Body of pancreas (tissue), 4 donors: ENCODE results near the gene KIAA1614. TPM values are rescaled to one million over a fixed set of nuclear protein-coding genes. Genes with fewer than 3 reads are reported as not detected.

ENCODE experiments used
- ATAC-seq: fragments of 150-250 bp; one replicate; pipeline ENCODE4 v1.9.1; 2016
- DNase-seq, 4 donors: peaks; one replicate each; pipeline ENCODE4 v3.0.0-alpha.2; 2019
- H3K27ac ChIP-seq, 4 donors: fragments of 200-600 bp; sonication (generic); 1 replicate in 3 of 4; 2 replicates in 1 of 4; pipeline versions ENCODE4 v1.5.1 to v1.6.1; 2016 to 2019; ENCODE audit warnings: mild to moderate bottlenecking in 1 of 4, mixed read lengths in 1 of 4, moderate library complexity in 1 of 4
- H3K27me3 ChIP-seq, 2 donors: fragments of 200-600 bp; sonication (generic); one replicate each; pipeline ENCODE4 v1.6.0; 2016; ENCODE audit warnings: mild to moderate bottlenecking in 1 of 2
- H3K36me3 ChIP-seq, 2 donors: fragments of 200-600 bp; sonication (generic); replicated peaks in 1 of 2; 2 replicates each; pipeline ENCODE4 v1.5.1; 2016; ENCODE audit warnings: low read depth in 2 of 2; ENCODE audit not compliant: insufficient read depth in 1 of 2
- H3K4me1 ChIP-seq: fragments of 200-600 bp; sonication (generic); one replicate; pipeline ENCODE4 v1.6.0; 2016
- H3K4me3 ChIP-seq, 2 donors: fragments of 200-600 bp; sonication (generic); 1 replicate in 1 of 2; 2 replicates in 1 of 2; pipeline ENCODE4 v1.5.1; 2016 to 2019
- H3K9me3 ChIP-seq, 3 donors: fragments of 200-600 bp; sonication (generic); 1 replicate in 2 of 3; 2 replicates in 1 of 3; pipeline ENCODE4 v1.5.1; 2016
- POLR2A ChIP-seq, 3 donors: fragments of 450-650 bp; IDR thresholded peaks; one replicate each; pipeline ENCODE4 v1.6.1; 2016; ENCODE audit warnings: antibody characterized with exemption in 3 of 3, mild to moderate bottlenecking in 2 of 3
- WGBS, 2 donors: methylation state at CpG; one replicate each; pipeline ENCODE4 v1.1.5; 2017; 5-methylcytosine and 5-hydroxymethylcytosine counted together
- intact Hi-C: fragments of 100-400 bp; cut with DNase I; formaldehyde crosslinking; loops from one replicate; pipeline ENCODE4 v1.15.1; 2023
- total RNA-seq, 2 donors: library from RNA; depleted of rRNA; stranded (reverse); fragments of >200 nt; gene quantifications; one replicate each; pipeline ENCODE4 v1.1.0, GENCODE V29; 2016
- TF ChIP-seq, protein P1 (sequence below), 7 experiments: fragments of 450-650 bp in 4 of 7; fragments of 200-600 bp in 3 of 7; sonication (generic) in 3 of 7; IDR thresholded peaks; one replicate each; pipeline ENCODE4 v1.5.1; 2016 to 2019; ENCODE audit warnings: antibody characterized with exemption in 7 of 7

KIAA1614 gene
- total RNA-seq, 2 donors from 2014 or later = 0.52 to 4.3 TPM

GRCh38 chr1:180921891-180922630 is 9.4 kb downstream of the KIAA1614 start:
- no peaks in the 10 kb centered on the region for H3K36me3 ChIP-seq
- no peak for TF ChIP-seq POLR2A (IDR thresholded peaks at IDR 0.05)
- no peak overlapping the region for H3K4me3 ChIP-seq
- H3K4me1 ChIP-seq = peaks cover 17% of the 10 kb centered on the region
- no peaks in the 10 kb centered on the region for H3K27me3 ChIP-seq
- no peak overlapping the region for H3K27ac ChIP-seq
- ATAC-seq (no peak), DNase-seq (no peak)
- H3K9me3 ChIP-seq = no peaks in the 10 kb centered on the region
- WGBS, 2 donors = 80% methylated on average over 21 of the region's 21 CpGs
- intact Hi-C loops = no loop called here

GRCh38 chr1:180922631-180923015 is 9.9 kb downstream of the KIAA1614 start:
- no peaks in the 10 kb centered on the region for H3K9me3 ChIP-seq
- 79 to 85% methylated on average over 8 of the region's 8 CpGs for WGBS, 2 donors
- intact Hi-C loops = no loop called here
- no peak for DNase-seq
- no peaks in the 10 kb centered on the region for H3K36me3 ChIP-seq
- TF ChIP-seq POLR2A (IDR thresholded peaks at IDR 0.05) = no peak
- TF ChIP-seq, protein P1, sequence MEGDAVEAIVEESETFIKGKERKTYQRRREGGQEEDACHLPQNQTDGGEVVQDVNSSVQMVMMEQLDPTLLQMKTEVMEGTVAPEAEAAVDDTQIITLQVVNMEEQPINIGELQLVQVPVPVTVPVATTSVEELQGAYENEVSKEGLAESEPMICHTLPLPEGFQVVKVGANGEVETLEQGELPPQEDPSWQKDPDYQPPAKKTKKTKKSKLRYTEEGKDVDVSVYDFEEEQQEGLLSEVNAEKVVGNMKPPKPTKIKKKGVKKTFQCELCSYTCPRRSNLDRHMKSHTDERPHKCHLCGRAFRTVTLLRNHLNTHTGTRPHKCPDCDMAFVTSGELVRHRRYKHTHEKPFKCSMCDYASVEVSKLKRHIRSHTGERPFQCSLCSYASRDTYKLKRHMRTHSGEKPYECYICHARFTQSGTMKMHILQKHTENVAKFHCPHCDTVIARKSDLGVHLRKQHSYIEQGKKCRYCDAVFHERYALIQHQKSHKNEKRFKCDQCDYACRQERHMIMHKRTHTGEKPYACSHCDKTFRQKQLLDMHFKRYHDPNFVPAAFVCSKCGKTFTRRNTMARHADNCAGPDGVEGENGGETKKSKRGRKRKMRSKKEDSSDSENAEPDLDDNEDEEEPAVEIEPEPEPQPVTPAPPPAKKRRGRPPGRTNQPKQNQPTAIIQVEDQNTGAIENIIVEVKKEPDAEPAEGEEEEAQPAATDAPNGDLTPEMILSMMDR (IDR thresholded peaks at IDR 0.05) = no peak
- H3K27me3 ChIP-seq = no peaks in the 10 kb centered on the region
- peaks cover 21% of the 10 kb centered on the region for H3K4me1 ChIP-seq
- no peak for ATAC-seq
- no peak overlapping the region for H3K4me3 ChIP-seq
- H3K27ac ChIP-seq = no peak overlapping the region

- TF ChIP-seq, protein P1 (IDR thresholded peaks at IDR 0.05) = no peak
- no peak for TF ChIP-seq POLR2A (IDR thresholded peaks at IDR 0.05)
- H3K36me3 ChIP-seq = no peaks in the 10 kb centered on the region
- intact Hi-C loops = no loop called here
- DNase-seq (no peak), ATAC-seq (no peak)
- H3K9me3 ChIP-seq = no peaks in the 10 kb centered on the region
- no peak overlapping the region for H3K4me3 ChIP-seq
- H3K27ac ChIP-seq = no peak overlapping the region
- no peaks in the 10 kb centered on the region for H3K27me3 ChIP-seq
- peaks cover 21% of the 10 kb centered on the region for H3K4me1 ChIP-seq
- WGBS, 2 donors = 41 to 53% methylated on average over 13 of the region's 13 CpGs
Observed at GRCh38 chr1:180923021-180923841, 10.5 kb downstream of the KIAA1614 start.

DNA sequence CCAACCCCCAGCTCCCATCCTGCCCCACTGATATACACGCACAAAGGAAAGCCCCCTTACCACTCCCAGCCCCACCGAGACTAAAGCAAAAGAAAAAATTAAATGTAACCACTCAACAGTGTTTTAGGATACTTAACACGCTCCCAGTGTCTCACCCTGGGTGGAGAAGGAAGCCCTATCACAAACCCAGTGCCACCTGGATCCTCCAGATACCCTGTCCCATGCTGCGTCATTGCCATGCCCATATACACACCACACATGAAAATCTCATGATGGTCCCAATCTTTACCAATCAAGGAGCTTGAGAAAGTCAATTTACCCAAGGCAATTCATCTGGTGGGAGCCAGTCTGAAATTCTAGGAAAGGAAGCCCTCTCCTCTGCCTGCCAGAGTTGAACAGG is 11.2 kb downstream of the KIAA1614 start:
- no peaks in the 10 kb centered on the region for H3K36me3 ChIP-seq
- ATAC-seq = no peak
- no peak overlapping the region for H3K4me3 ChIP-seq
- H3K27ac ChIP-seq = no peak overlapping the region
- intact Hi-C loops = no loop called here
- H3K9me3 ChIP-seq = no peaks in the 10 kb centered on the region
- H3K4me1 ChIP-seq = peaks cover 21% of the 10 kb centered on the region
- 63 to 73% methylated on average over 4 of the region's 4 CpGs for WGBS, 2 donors
- no peak for DNase-seq
- TF ChIP-seq, protein P1 (IDR thresholded peaks at IDR 0.05) = no peak
- no peak for TF ChIP-seq POLR2A (IDR thresholded peaks at IDR 0.05)
- no peaks in the 10 kb centered on the region for H3K27me3 ChIP-seq

DNA sequence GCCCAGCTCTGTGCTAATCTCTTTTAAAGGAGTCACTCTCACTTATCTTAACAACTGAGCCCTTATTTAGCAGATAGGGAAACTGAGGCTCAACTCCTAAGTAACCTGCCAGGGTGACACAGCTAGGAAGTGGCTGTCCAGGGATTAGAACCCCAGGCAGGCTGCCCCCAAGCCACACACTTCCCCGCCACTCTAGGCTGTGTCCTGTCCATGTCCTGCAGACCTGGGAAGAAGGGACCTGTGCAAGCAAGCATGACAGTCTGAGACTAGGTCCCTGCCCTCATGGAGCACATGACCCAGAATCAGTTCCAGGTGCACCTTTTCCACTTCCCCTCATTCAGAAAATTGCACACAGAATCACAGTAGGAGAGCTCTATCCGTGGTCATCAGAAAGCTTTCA is 12.2 kb downstream of the KIAA1614 start:
- intact Hi-C loops = no loop called here
- Histone ChIP-seq H3K27ac (no peak overlapping the region), H3K36me3 (no peaks in the 10 kb centered on the region), H3K4me1 (peaks cover 21% of the 10 kb centered on the region), H3K4me3 (no peak overlapping the region), H3K9me3 (no peaks in the 10 kb centered on the region), H3K27me3 (no peaks in the 10 kb centered on the region)
- 78 to 89% methylated on average over 2 of the region's 2 CpGs for WGBS, 2 donors
- ATAC-seq = no peak
- TF ChIP-seq POLR2A (IDR thresholded peaks at IDR 0.05) = no peak
- TF ChIP-seq, protein P1 (IDR thresholded peaks at IDR 0.05) = no peak
- no peak for DNase-seq
